Gastroesophageal sphincter (tissue), 3 donors: ENCODE data around the gene SCIMP.

ENCODE experiments used
- CTCF ChIP-seq, 4 experiments: fragments of 200-600 bp in 2 of 4; fragments of 450-650 bp in 2 of 4; sonication (generic) in 1 of 4; IDR thresholded peaks; one replicate each; pipeline ENCODE4 v1.5.1; 2017 to 2019; ENCODE audit warnings: antibody characterized with exemption in 4 of 4, mild to moderate bottlenecking in 2 of 4, moderate library complexity in 2 of 4
- EP300 ChIP-seq: sonication (generic); formaldehyde crosslinking; IDR thresholded peaks from one replicate; pipeline ENCODE4 v1.6.1; 2017; ENCODE audit warnings: antibody characterized with exemption, mild to moderate bottlenecking
- POLR2A ChIP-seq, 2 donors: fragments of 450-650 bp; IDR thresholded peaks; one replicate each; pipeline ENCODE4 v1.6.1; 2017; ENCODE audit warnings: antibody characterized with exemption in 2 of 2, mild to moderate bottlenecking in 2 of 2, moderate library complexity in 1 of 2

GRCh38 chr17:5225668-5226457, 8.8 kb downstream of the SCIMP start:
- TF ChIP-seq CTCF (IDR thresholded peaks at IDR 0.05): no peak
- TF ChIP-seq POLR2A (IDR thresholded peaks at IDR 0.05): no peak
- TF ChIP-seq EP300: no peak
